GM13977 (cell line): ENCODE data around the gene GRIN3B.

Source experiments
- DNase-seq: peaks from one replicate; pipeline ENCODE4 v3.0.0; 2012; ENCODE audit warnings: low spot score
- CTCF ChIP-seq: IDR thresholded peaks from 2 replicates; pipeline ENCODE4 v1.5.1; 2012; ENCODE audit warnings: mild to moderate bottlenecking, control low read depth; ENCODE audit not compliant: insufficient read depth; ENCODE audit errors: extremely low read depth, missing control alignments
- in situ Hi-C: fragments of 300-500 bp; cut with MboI; formaldehyde crosslinking; loops from one replicate; pipeline ENCODE4 v1.12.0; 2022; ENCODE audit warnings: low sequenced_read_pairs, low pct_unique_long_range_greater_than_20kb, mixed read lengths, inconsistent platforms; ENCODE audit not compliant: unreplicated experiment

GRIN3B gene

GRCh38 chr19:1012334-1012733, 12.1 kb downstream of the GRIN3B start:
- no peak for TF ChIP-seq CTCF
- in situ Hi-C loops, result no loop called here
- DNase-seq, result no peak

GRCh38 chr19:1013218-1013617, 13.0 kb downstream of the GRIN3B start:
- no peak for DNase-seq
- in situ Hi-C loops, result no loop called here
- TF ChIP-seq CTCF, result no peak

GRCh38 chr19:1014161-1015060, 14.2 kb downstream of the GRIN3B start:
- TF ChIP-seq CTCF, result no peak
- in situ Hi-C loops, result no loop called here
- no peak for DNase-seq

- in situ Hi-C loops, result no loop called here
- no peak for TF ChIP-seq CTCF
- DNase-seq, result no peak
Observed at GRCh38 chr19:1015061-1015781, 15.0 kb downstream of the GRIN3B start.

GRCh38 chr19:1015782-1016646, 15.8 kb downstream of the GRIN3B start:
- in situ Hi-C loops, result no loop called here
- no peak for DNase-seq
- TF ChIP-seq CTCF, result no peak

GRCh38 chr19:1016647-1017114, 16.5 kb downstream of the GRIN3B start:
- in situ Hi-C loops, result no loop called here
- TF ChIP-seq CTCF, result no peak
- DNase-seq, result no peak
